Activated CD4-positive, alpha-beta T cell treated with anti-CD3 and anti-CD28 coated beads, Interleukin-2, amount 50 U/mL, for 48 hours (primary cell): ENCODE results near the gene CPEB1.

Experiments used
- DNase-seq, 2 experiments: peaks; one replicate each; pipeline ENCODE4 v3.0.0-alpha.2; 2020

Gene CPEB1

DNA sequence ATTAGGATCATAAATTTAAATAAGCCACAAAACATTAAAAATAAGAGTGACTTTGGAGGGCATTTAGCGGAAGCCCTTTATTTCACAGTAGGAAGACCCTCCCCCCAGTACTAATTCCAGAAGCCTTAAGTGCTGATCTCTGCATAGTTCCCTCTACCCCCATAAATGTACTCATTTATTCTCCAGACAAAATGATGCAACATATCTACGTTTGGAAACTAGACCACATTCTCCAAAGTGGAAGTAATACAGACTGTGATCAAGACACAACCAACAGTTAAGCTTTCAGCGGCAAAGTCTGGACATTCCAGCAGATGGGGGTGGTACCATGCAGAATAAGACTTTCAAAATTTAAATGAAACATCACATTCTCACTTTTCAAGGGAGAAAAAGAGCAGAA lies 62.1 kb downstream of the CPEB1 start:
- DNase-seq, result no peak

GRCh38 chr15:82580713-82581112 lies 66.5 kb downstream of the CPEB1 start:
- no peak for DNase-seq

DNA sequence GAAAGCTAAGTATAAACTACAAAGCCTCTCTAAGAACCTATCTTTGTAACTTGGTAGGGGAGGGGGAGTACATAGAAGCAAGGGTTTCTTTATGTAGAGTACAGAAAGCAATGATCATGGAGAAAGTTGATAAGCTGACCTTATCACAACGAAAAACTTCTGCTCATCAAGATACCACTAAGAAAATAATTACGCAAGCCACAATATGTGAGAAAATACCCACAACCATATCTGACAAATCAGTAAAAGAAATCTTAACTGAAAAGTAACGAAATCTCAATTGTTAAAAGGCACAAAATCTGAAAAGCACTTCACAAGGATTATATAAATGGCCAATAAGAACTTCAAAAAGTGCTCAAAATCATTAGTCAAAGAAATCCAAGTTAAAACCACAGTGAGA lies 71.8 kb downstream of the CPEB1 start:
- no peak for DNase-seq

- no peak for DNase-seq
These were observed 74.2 kb downstream of the CPEB1 start for GRCh38 chr15:82572986-82573385.

GRCh38 chr15:82572311-82572710 lies 74.9 kb downstream of the CPEB1 start:
- DNase-seq, result no peak

GRCh38 chr15:82571722-82572222 lies 75.4 kb downstream of the CPEB1 start:
- DNase-seq, result no peak

DNA sequence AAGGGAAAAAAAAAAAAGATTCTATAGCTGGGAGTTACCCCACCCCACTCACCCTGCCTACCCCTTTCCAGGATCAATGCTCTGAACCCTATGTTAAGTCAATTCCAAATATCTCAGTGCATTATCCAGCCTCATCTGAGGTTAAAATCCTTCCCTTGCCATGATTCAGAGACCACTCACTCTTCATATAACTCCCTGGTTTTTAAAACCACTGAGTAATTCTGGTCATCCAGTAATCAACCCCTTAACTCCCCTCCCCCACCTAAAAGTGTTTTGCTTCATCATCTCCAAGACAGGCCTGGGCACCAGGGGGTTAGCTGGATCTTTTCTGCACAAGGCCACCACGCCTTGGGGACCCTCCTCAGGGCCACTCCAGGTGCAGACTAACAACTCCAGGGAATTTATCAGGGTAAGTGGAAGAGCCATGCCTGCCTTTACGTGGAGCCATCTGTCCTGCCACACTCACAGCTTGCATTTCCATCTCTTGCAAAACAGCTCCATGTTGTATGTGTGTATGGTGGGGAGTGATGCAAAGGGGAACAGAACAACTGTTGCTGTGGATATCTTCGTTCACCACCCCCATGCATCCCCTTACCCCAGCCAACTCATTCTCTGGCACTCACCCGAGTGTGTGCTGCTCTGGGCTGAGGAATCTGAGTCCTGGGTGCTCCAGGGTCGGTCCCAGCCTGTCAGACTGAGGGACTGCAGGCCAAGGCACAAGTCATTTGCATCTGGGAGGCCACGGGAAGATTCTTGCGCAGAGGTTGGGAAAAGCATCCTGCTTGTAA lies 76.2 kb downstream of the CPEB1 start:
- DNase-seq, result no peak

GRCh38 chr15:82569834-82570233 lies 77.3 kb downstream of the CPEB1 start:
- DNase-seq, result no peak

DNA sequence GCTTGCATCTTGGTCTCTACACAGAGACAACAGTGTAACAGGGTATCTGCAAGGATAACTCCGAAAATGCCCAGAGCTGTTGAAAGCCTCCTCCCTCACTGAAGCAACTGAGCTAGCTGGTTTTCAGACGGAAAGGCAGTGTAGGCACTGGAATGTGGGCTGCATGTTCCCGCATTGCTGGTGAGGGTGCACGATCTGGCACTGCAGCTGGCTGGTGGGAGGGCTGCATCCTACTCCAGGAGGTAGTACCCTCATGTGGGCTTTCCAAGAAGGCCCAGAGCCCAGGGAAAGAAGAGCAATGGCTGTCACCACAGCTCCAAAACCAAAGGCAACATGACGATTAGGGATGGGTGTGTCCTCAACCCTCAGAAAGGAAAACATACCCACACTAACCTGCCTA lies 78.2 kb downstream of the CPEB1 start:
- DNase-seq, result no peak

DNA sequence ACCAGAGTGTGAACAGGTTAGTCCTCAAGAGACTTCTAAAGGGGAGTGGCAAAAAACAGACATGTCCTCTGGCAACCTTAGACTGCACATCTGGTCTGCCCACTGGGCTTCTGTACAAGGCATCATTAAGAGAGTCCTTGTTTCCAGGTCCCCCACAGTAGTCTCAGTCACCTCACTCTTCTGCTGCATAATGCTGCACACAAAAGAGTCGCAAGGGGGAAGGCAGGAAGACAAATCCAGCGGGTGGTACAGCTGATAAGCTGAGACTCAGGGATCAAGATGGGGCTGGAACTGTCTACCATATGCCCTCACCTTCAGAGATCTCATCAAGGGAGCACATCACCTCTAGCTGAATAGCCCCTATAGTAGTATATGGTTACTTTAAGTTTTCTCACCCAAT lies 79.5 kb downstream of the CPEB1 start:
- DNase-seq, result no peak

GRCh38 chr15:82566690-82567089 lies 80.5 kb downstream of the CPEB1 start:
- no peak for DNase-seq

GRCh38 chr15:82558502-82558901 lies 88.7 kb downstream of the CPEB1 start:
- no peak for DNase-seq

DNA sequence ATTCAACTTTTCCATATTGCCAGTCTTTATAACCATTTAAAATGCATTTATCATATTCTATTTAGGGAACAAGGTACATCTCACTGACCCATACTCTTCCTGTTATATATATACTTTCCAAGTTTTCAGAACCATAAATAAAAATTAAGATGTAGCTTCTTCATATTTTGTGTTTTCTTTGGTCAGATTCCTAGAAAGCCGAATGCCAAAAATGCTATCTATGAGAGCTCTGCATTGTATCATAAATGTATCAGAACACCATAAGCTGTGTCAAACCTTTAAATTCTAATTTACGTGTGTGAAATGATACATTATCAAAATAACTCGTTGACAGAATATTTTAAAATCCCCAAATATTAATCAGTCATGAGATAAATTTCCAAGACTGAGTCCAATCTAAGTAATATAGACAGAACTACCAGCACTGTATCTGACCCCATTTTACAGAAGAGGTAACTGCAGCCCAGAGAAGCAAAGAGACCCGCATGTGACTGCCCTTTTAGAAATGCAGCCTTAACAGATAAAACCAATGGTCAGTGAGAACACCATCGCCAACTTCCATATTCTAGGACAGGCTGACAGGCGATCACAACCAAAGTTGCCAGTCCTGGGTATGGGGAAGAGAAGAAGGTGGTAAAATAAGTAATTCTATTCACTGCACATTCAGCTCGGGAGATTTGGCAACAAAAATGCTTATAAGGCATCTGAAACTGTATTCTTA lies 90.7 kb downstream of the CPEB1 start:
- DNase-seq, result no peak

DNA sequence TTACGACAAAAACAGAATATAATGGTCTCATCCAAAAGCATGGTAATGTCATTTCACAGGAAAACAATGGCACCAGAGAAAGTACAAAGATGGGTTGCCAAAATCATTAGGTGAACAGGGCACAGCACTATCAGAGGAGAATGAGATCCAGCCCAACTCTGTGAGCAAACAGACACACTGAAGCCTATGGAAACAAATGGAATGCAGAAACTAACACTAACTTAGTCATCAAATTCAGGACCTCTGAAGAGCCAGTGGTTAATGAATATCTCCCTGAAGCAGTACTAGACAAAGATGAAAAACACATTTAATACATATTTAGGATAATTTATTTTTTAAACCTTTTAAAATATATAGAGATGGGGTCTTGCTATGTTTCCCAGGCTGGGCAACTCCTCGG lies 92.3 kb downstream of the CPEB1 start:
- DNase-seq, result no peak

DNA sequence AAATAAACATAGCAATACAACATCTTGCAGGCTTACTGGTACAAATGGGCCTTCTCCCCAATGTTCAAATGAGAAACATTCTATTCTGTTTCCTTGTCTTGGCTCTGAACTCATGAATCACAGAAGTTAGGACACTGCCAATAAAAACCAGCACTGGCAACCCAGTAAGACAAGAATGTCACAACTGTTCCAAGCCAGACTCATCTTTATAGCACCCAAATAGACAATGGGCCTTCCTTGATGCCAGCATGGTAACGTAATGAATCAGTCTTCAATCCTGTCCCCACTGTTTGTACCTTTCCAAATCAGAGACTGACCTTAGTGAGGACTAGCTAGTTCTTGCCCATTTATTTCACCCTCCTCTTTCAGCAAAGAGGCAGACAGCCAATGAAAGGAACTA lies 92.8 kb downstream of the CPEB1 start:
- no peak for DNase-seq

DNA sequence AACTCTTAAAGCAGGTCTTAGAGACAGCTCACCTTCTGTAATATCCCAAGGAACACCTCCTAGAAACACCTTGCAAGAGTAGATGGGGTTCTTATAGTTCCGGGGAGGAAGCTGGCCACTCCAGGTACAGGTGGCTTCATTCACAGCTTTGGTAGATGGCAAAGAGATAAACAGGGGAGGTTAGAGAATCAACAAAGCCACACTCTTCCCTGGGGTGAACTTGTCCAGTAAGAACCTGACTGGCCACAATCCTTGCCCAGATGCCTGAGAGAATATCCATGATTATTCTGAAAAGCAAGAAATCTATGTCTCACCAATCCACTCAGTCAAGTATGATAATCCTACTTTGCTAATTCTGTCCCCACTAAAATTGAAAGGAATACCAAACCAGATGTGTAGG lies 93.3 kb downstream of the CPEB1 start:
- DNase-seq, result no peak

GRCh38 chr15:82552861-82553260 lies 94.3 kb downstream of the CPEB1 start:
- DNase-seq, result no peak

DNA sequence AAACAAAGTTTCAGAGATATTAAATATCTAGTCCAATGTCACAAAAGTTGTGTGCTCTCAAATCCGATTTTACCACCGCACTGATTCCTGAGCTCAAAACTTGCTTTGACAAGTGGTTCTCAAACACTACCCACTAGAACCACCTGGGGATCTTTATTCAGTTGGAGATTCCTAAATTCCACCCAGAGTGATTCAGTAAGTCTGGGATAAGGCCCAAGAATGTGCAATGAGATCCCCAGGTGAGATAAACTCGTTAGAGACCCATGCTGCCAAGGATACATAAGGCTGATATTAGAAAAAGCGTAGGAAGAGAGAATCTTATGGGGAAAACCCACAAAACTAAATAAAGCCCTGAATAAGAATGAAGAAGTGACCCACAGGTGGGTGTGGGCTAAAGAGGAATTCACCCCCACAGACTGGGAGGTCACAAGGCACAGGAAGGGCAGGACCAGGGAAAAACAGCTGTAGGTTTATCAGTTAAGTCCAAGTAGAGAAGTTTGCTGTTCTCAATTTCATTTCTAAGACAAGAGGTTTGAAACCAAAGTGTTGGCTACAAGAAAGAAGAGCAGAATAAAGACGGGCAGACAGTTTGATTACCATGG lies 95.4 kb downstream of the CPEB1 start:
- no peak for DNase-seq

GRCh38 chr15:82549199-82549665 lies 97.9 kb downstream of the CPEB1 start:
- DNase-seq, result no peak

DNA sequence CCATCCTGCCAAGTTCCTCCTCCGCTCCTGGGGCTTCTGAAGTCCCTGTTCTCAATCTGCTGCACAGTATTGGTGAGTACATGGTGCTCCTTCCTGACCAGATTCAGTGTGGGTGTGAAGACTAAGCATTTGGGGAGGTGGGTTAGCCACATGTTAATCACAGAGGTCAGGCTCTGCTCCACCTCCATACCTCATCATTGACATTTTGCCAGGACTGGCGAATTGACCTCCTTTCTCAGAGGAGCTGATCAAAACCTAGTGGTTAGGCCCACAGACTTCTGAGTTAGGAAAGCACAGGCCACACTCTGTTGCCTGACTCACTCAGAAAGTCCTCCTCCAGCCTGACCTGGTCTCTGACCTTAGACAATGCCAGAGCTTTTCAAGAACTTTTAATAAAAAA lies 98.5 kb downstream of the CPEB1 start:
- peak in 1 of 2 experiments; percentile 49 for DNase-seq

DNA sequence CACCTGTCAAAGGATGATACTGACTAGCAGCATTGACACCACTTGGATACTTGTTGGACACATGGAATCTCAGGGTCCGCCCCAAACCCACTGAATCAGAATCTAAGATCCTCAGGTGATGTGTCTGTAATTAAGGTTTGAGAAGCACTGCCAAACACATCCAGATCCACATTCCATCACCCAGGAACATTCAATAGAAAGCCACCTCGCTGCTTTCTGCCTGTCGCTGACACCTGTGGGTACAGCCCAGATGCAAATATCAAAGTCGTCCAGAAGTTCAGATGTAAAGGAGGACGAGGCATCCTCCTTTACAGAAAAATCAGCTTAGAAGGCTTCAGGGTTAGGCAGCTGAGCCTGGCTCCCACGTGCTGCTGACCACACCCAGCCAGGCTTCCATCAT lies 101.7 kb downstream of the CPEB1 start:
- no peak for DNase-seq

DNA sequence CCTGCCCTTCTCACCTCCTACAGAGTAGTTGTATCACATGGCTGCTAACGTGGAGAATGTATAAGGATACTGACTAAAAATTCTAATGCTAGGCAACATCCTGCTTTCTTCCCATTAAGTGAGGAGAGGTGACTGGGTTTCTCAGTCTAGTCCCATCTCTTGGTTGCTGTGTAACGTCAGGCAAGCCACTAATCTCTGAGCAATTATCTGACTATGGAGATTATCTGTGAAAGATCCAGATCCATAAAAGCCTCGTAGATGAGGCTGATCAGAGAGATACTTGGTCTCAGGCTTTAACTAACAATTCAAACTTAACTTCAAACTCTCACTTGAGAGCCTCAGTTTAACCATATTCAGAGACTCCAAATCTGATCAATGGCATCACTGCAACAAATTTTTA lies 102.2 kb downstream of the CPEB1 start:
- no peak for DNase-seq

- DNase-seq, result no peak
These were observed 102.7 kb downstream of the CPEB1 start for GRCh38 chr15:82544431-82544830.

- DNase-seq, result no peak
These were observed 104.0 kb downstream of the CPEB1 start for GRCh38 chr15:82543160-82543559.
